ENCODE results near the gene TMEM145. TPM values are rescaled to one million over a fixed set of nuclear protein-coding genes. Genes with fewer than 3 reads are reported as not detected.

The TMEM145 gene
- polyA plus RNA-seq, 1 donor (not counting 4 experiments of a cell fraction or from before 2014, with no cell fraction given): not detected

DNA sequence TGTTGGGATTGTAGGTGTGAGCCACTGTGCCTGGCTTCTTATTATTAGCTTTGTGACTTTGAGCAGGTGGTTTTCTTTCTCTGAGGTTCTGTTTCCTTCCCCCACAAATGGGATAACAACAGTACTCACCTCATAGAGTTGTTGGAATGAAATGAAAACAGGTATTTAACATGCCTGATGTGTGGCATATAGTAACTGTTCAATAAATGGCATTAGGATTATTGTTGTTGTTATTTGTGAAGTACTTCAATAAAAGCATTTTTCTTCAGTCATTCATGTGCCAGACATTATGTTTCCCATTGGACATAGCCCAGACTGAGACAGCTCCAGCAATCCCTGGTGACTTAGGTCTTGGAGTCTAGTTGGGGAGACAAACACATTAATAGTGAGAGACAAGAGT lies 13.9 kb downstream of the TMEM145 start:
- H3K9ac ChIP-seq (ENCODE audit: control insufficient read depth, extremely low read depth, insufficient read depth, low read length): no peak overlapping the region
- peak; percentile 34 for FAIRE-seq

DNA sequence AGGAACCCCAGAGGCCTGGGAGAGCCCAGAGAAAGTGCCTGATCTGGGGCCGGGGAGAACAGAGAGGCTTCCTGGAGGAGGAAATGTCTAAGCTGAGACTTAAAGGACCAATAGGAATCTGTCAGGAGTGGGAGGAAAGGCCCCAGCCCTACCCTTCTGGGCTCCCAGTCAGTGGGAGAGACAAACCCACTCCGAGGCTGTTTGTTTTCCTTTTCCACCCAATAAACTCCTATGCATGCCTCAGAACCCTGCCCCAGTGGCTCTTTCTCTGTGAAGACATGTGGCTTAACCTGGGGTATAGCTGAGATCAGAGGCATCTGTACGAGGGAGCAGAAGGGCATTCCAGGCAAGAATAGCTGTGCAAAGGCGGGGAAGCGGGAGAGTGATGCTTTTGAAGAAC lies 14.3 kb downstream of the TMEM145 start:
- Histone ChIP-seq H2AFZ (ENCODE audit: control insufficient read depth, low read length) (no peak overlapping the region), H3K36me3 (ENCODE audit: control insufficient read depth in 2 of 2, extremely low read depth in 1 of 2, insufficient read depth in 2 of 2, low read length in 2 of 2) (no peaks in the 10 kb centered on the region), H3K4me1 (ENCODE audit: control insufficient read depth, extremely low read depth, insufficient read depth, low read length) (peaks cover 14% of the 10 kb centered on the region), H4K20me1 (ENCODE audit: control insufficient read depth, extremely low read depth, insufficient read depth, low read length) (no peaks in the 10 kb centered on the region), H3K79me2 (ENCODE audit: control insufficient read depth, insufficient read depth, low read length) (peaks cover 17% of the 10 kb centered on the region), H3K9me1 (ENCODE audit: control insufficient read depth, extremely low read depth, insufficient read depth, low read length) (no peaks in the 10 kb centered on the region), H3K27ac (ENCODE audit: control insufficient read depth, insufficient read depth, low read length) (no peak overlapping the region), H3K4me3 (ENCODE audit: control insufficient read depth in 2 of 3, extremely low read depth in 1 of 3, insufficient read depth in 2 of 3, low read depth in 1 of 3, low read length in 3 of 3) (no peak overlapping the region), H3K4me2 (ENCODE audit: control insufficient read depth, extremely low read depth, insufficient read depth, low read depth, low read length) (no peak overlapping the region), H3K27me3 (ENCODE audit: control insufficient read depth, extremely low read depth, insufficient read depth, low read length) (peaks cover 18% of the 10 kb centered on the region), H3K9ac (ENCODE audit: control insufficient read depth, extremely low read depth, insufficient read depth, low read length) (no peak overlapping the region), H3K9me3 (ENCODE audit: control insufficient read depth, low read depth, low read length) (no peaks in the 10 kb centered on the region)
- TF ChIP-seq CTCF (optimal IDR thresholded peaks at IDR 0.05 in 1 of 3, IDR thresholded peaks at IDR 0.05 in 1 of 3, conservative IDR thresholded peaks at IDR 0.05 in 1 of 3; ENCODE audit: extremely low read depth in 1 of 3, insufficient read depth in 2 of 3, low read length in 3 of 3) (no peak), EZH2 (IDR thresholded peaks at IDR 0.05; ENCODE audit: low read length) (no peak)
- dilution Hi-C loops (cut with MboI; ENCODE audit: extremely low pct_ligation_motif_present, low sequenced_read_pairs): no loop called here
- DNase-seq (ENCODE audit: low read depth, low spot score) (no peak), FAIRE-seq (no peak)

More for the DNA sequence above, 13.9 kb downstream of the TMEM145 start:
- peak overlapping the region; percentile 90 for H3K4me2 ChIP-seq (ENCODE audit: control insufficient read depth, extremely low read depth, insufficient read depth, low read depth, low read length)
- H4K20me1 ChIP-seq (ENCODE audit: control insufficient read depth, extremely low read depth, insufficient read depth, low read length): no peaks in the 10 kb centered on the region
- no peaks in the 10 kb centered on the region for H3K9me3 ChIP-seq (ENCODE audit: control insufficient read depth, low read depth, low read length)
- no peak overlapping the region for H3K4me3 ChIP-seq (ENCODE audit: control insufficient read depth in 2 of 3, extremely low read depth in 1 of 3, insufficient read depth in 2 of 3, low read depth in 1 of 3, low read length in 3 of 3)
- no peak for TF ChIP-seq EZH2 (IDR thresholded peaks at IDR 0.05; ENCODE audit: low read length)
- no peak for TF ChIP-seq CTCF (optimal IDR thresholded peaks at IDR 0.05 in 1 of 3, IDR thresholded peaks at IDR 0.05 in 1 of 3, conservative IDR thresholded peaks at IDR 0.05 in 1 of 3; ENCODE audit: extremely low read depth in 1 of 3, insufficient read depth in 2 of 3, low read length in 3 of 3)
- H3K27me3 ChIP-seq (ENCODE audit: control insufficient read depth, extremely low read depth, insufficient read depth, low read length): peaks cover 19% of the 10 kb centered on the region
- H3K9me1 ChIP-seq (ENCODE audit: control insufficient read depth, extremely low read depth, insufficient read depth, low read length): no peaks in the 10 kb centered on the region
- H3K36me3 ChIP-seq (ENCODE audit: control insufficient read depth in 2 of 2, extremely low read depth in 1 of 2, insufficient read depth in 2 of 2, low read length in 2 of 2): no peaks in the 10 kb centered on the region
- H3K4me1 ChIP-seq (ENCODE audit: control insufficient read depth, extremely low read depth, insufficient read depth, low read length): peaks cover 14% of the 10 kb centered on the region
- no peak for DNase-seq (ENCODE audit: low read depth, low spot score)
- no peak overlapping the region for H3K27ac ChIP-seq (ENCODE audit: control insufficient read depth, insufficient read depth, low read length)
- dilution Hi-C loops (cut with MboI; ENCODE audit: extremely low pct_ligation_motif_present, low sequenced_read_pairs): no loop called here
- peaks cover 17% of the 10 kb centered on the region for H3K79me2 ChIP-seq (ENCODE audit: control insufficient read depth, insufficient read depth, low read length)
- no peak overlapping the region for H2AFZ ChIP-seq (ENCODE audit: control insufficient read depth, low read length)

Measured in keratinocyte (primary cell).